SJSA1 (cell line): ENCODE data around the gene POLN. TPM values are rescaled to one million over a fixed set of nuclear protein-coding genes. Genes with fewer than 3 reads are reported as not detected.
A peak's percentile ranks its signal among the peaks of the same experiment; 100 is the strongest.
"Not testable (repeated sequence)": the region's sequence is repeated elsewhere in the genome, so short reads cannot be mapped to it uniquely, and the experiment has no call there.

ENCODE experiments used
- DNase-seq, 2 experiments: peaks; one replicate each; pipeline ENCODE4 v3.0.0-alpha.2; 2015 to 2020; ENCODE audit warnings: low spot score in 2 of 2, low read depth in 1 of 2
- H3K27ac ChIP-seq: fragments of 250-450 bp; sonication (Bioruptor Pico); 2 replicates; pipeline ENCODE4 v1.5.1; 2020; ENCODE audit warnings: mild to moderate bottlenecking, moderate library complexity
- H3K27me3 ChIP-seq: fragments of 250-450 bp; sonication (Bioruptor Pico); replicated peaks from 2 replicates; pipeline ENCODE4 v1.5.1; 2020; ENCODE audit warnings: mild to moderate bottlenecking, moderate library complexity
- H3K36me3 ChIP-seq: fragments of 250-450 bp; sonication (Bioruptor Pico); 2 replicates; pipeline ENCODE4 v1.5.1; 2020; ENCODE audit warnings: mild to moderate bottlenecking
- H3K4me1 ChIP-seq: fragments of 250-450 bp; sonication (Bioruptor Pico); replicated peaks from 2 replicates; pipeline ENCODE4 v1.6.1; 2021; ENCODE audit warnings: mild to moderate bottlenecking
- H3K4me3 ChIP-seq: fragments of 250-450 bp; sonication (Bioruptor Pico); 2 replicates; pipeline ENCODE4 v1.5.1; 2020; ENCODE audit warnings: mild to moderate bottlenecking
- H3K9me3 ChIP-seq: fragments of 250-450 bp; sonication (Bioruptor Pico); replicated peaks from 2 replicates; pipeline ENCODE4 v1.5.1; 2020; ENCODE audit warnings: mild to moderate bottlenecking
- total RNA-seq: library from RNA; depleted of rRNA; stranded (reverse); fragments of >200 nt; shearing (Covaris generic); gene quantifications from 2 replicates; pipeline ENCODE4 v1.2.3, GENCODE V29; 2014; rRNA removed

POLN gene
- total RNA-seq, 1 experiment from 2014 or later: 0.61 TPM

- peak overlapping the region; percentile 51 for H3K4me3 ChIP-seq
- no peaks in the 10 kb centered on the region for H3K9me3 ChIP-seq
- peaks cover 6% of the 10 kb centered on the region for H3K4me1 ChIP-seq
- H3K27me3 ChIP-seq: peaks cover 15% of the 10 kb centered on the region
- H3K27ac ChIP-seq: no peak overlapping the region
- peak; percentile 48 to 72 for DNase-seq
- no peaks in the 10 kb centered on the region for H3K36me3 ChIP-seq
Observed at GRCh38 chr4:2041239-2042130, 200.4 kb downstream of the POLN start.

- Histone ChIP-seq H3K27ac (no peak overlapping the region), H3K4me1 (peaks cover 6% of the 10 kb centered on the region), H3K9me3 (no peaks in the 10 kb centered on the region), H3K4me3 (no peak overlapping the region), H3K27me3 (peaks cover 15% of the 10 kb centered on the region), H3K36me3 (no peaks in the 10 kb centered on the region)
- no peak for DNase-seq
Observed at GRCh38 chr4:2040391-2041238, 201.3 kb downstream of the POLN start.

GRCh38 chr4:2036866-2037265, 205.1 kb downstream of the POLN start:
- DNase-seq: no peak
- no peaks in the 10 kb centered on the region for H3K36me3 ChIP-seq
- no peak overlapping the region for H3K4me3 ChIP-seq
- H3K4me1 ChIP-seq: peaks cover 6% of the 10 kb centered on the region
- H3K9me3 ChIP-seq: no peaks in the 10 kb centered on the region
- H3K27ac ChIP-seq: no peak overlapping the region
- H3K27me3 ChIP-seq: peaks cover 15% of the 10 kb centered on the region

- Histone ChIP-seq H3K4me3 (no peak overlapping the region), H3K9me3 (no peaks in the 10 kb centered on the region), H3K27me3 (peaks cover 10% of the 10 kb centered on the region), H3K36me3 (no peaks in the 10 kb centered on the region), H3K4me1 (peaks cover 2% of the 10 kb centered on the region), H3K27ac (no peak overlapping the region)
- DNase-seq: no peak
Observed at GRCh38 chr4:2036327-2036726, 205.6 kb downstream of the POLN start.

GRCh38 chr4:2031161-2031560, 210.8 kb downstream of the POLN start:
- H3K27me3 ChIP-seq, H3K36me3 ChIP-seq, DNase-seq, H3K9me3 ChIP-seq, H3K4me1 ChIP-seq, H3K27ac ChIP-seq, H3K4me3 ChIP-seq: not testable (repeated sequence)

- H3K27ac ChIP-seq, H3K4me3 ChIP-seq, H3K27me3 ChIP-seq, DNase-seq, H3K9me3 ChIP-seq, H3K4me1 ChIP-seq, H3K36me3 ChIP-seq: not testable (repeated sequence)
Observed at GRCh38 chr4:2027120-2027519, 214.8 kb downstream of the POLN start.

GRCh38 chr4:2025817-2026216, 216.1 kb downstream of the POLN start:
- no peak overlapping the region for H3K27ac ChIP-seq
- H3K4me3 ChIP-seq: no peak overlapping the region
- H3K9me3 ChIP-seq: no peaks in the 10 kb centered on the region
- H3K36me3 ChIP-seq: no peaks in the 10 kb centered on the region
- peaks cover 2% of the 10 kb centered on the region; the same call in 1 of the 2 replicates for H3K27me3 ChIP-seq
- H3K4me1 ChIP-seq: no peaks in the 10 kb centered on the region
- no peak for DNase-seq

- Histone ChIP-seq H3K9me3 (no peaks in the 10 kb centered on the region), H3K27ac (no peak overlapping the region), H3K4me1 (no peaks in the 10 kb centered on the region), H3K4me3 (no peak overlapping the region), H3K36me3 (no peaks in the 10 kb centered on the region), H3K27me3 (peaks cover 2% of the 10 kb centered on the region; the same call in 1 of the 2 replicates)
- no peak for DNase-seq
Observed at GRCh38 chr4:2024683-2025082, 217.2 kb downstream of the POLN start.

Other genes with a start within 250 kb of the POLN start
- gene NELFA, start 233.1 kb downstream of the POLN start, total RNA-seq: 7.5 and 9.2 TPM in 2 replicates
- not detected in 2 replicates for gene NAT8L, start 182.8 kb downstream of the POLN start, total RNA-seq
- gene HAUS3, start within 50 bp of the POLN start, total RNA-seq: 10.0 and 16.6 TPM in 2 replicates
- 8.7 and 11.7 TPM in 2 replicates for gene MXD4, start 20.0 kb upstream of the POLN start, total RNA-seq
- gene ZFYVE28, start 176.5 kb upstream of the POLN start, total RNA-seq: 0.11 TPM in 1 of 2 replicates, not detected in the other
- not detected in 2 replicates for gene CFAP99, start 176.8 kb upstream of the POLN start, total RNA-seq
- 34.1 and 59.8 TPM in 2 replicates for gene RNF4, start 227.0 kb upstream of the POLN start, total RNA-seq